Cerebellar nuclear complex (tissue), 1 donor: Measurements from ENCODE around the gene LUC7L2.
"Not testable (repeated sequence)": the region's sequence is repeated elsewhere in the genome, so short reads cannot be mapped to it uniquely, and the experiment has no call there.

Source experiments
- DNase-seq, 2 experiments: peaks; one replicate each; lab custom pipeline; 2025; lab: John Stamatoyannopoulos, UW

The LUC7L2 gene

GRCh38 chr7:139355320-139355719 is 4.4 kb upstream of the LUC7L2 start:
- no peak for DNase-seq

- DNase-seq: not testable (repeated sequence)
These were observed 1.8 kb upstream of the LUC7L2 start for GRCh38 chr7:139357729-139358506.

- DNase-seq: no peak
These were observed 941 bp upstream of the LUC7L2 start for GRCh38 chr7:139358541-139359365.

- DNase-seq: peak; percentile 32 to 79
These were observed 685 bp downstream of the LUC7L2 start for GRCh38 chr7:139360210-139360947.

- DNase-seq: no peak
These were observed 1.2 kb downstream of the LUC7L2 start for GRCh38 chr7:139360948-139361307.

GRCh38 chr7:139361523-139361922 is 1.8 kb downstream of the LUC7L2 start:
- no peak for DNase-seq

- DNase-seq: no peak
These were observed 2.6 kb downstream of the LUC7L2 start for GRCh38 chr7:139362302-139362701.

GRCh38 chr7:139362981-139363380 is 3.3 kb downstream of the LUC7L2 start:
- DNase-seq: no peak

- DNase-seq: no peak
These were observed 5.6 kb downstream of the LUC7L2 start for GRCh38 chr7:139365336-139365735.

GRCh38 chr7:139366400-139366799 is 6.7 kb downstream of the LUC7L2 start:
- no peak for DNase-seq

GRCh38 chr7:139367438-139368155 is 7.9 kb downstream of the LUC7L2 start:
- no peak for DNase-seq

- DNase-seq: no peak
These were observed 10.7 kb downstream of the LUC7L2 start for GRCh38 chr7:139370301-139370942.

GRCh38 chr7:139370943-139371313 is 11.2 kb downstream of the LUC7L2 start:
- no peak for DNase-seq

GRCh38 chr7:139374246-139374645 is 14.6 kb downstream of the LUC7L2 start:
- no peak for DNase-seq

GRCh38 chr7:139382439-139382838 is 22.7 kb downstream of the LUC7L2 start:
- no peak for DNase-seq

- no peak for DNase-seq
These were observed 24.9 kb downstream of the LUC7L2 start for GRCh38 chr7:139384611-139385010.

GRCh38 chr7:139387594-139387993 is 27.9 kb downstream of the LUC7L2 start:
- no peak for DNase-seq

GRCh38 chr7:139389091-139389490 is 29.4 kb downstream of the LUC7L2 start:
- no peak for DNase-seq

GRCh38 chr7:139389774-139390173 is 30.1 kb downstream of the LUC7L2 start:
- DNase-seq: no peak

- no peak for DNase-seq
These were observed 34.0 kb downstream of the LUC7L2 start for GRCh38 chr7:139393621-139394211.

GRCh38 chr7:139394540-139394939 is 34.8 kb downstream of the LUC7L2 start:
- DNase-seq: no peak
